ENCODE measurements around the gene CDPF1.

DNA sequence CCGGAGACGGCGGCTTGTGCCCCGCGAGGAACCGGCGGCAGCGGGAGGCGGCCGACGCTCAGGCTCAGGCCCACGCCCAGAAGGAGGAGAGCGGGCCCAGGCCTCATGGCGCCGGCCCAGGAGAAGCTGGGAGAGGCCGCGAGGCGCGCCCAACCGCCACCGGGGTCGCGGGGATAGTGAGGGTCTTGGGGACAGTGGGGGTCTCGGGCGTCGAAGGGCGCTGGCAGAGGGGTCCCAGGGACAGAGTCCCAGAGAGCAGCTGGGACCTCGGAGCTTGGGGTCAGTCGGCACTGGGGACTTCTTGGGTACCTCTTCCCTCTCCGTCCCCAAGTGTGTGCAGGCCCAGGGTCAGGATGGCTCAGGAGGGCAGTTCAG, 13.1 kb upstream of the CDPF1 start, which contains the start of gene PKDREJ:
- TF ChIP-seq CTCF (conservative IDR thresholded peaks at IDR 0.05; ENCODE audit: low read depth, low read length) (no peak), CHD1 (IDR thresholded peaks at IDR 0.05; ENCODE audit: low read depth, low read length) (no peak), POLR2A (IDR thresholded peaks at IDR 0.05; ENCODE audit: low read depth, low read length) (no peak), RFX5 (IDR thresholded peaks at IDR 0.05; ENCODE audit: low read depth, low read length) (no peak), SMC3 (IDR thresholded peaks at IDR 0.05; ENCODE audit: low read depth, low read length) (no peak), MAFK (IDR thresholded peaks at IDR 0.05; ENCODE audit: low read depth, low read length) (no peak)
- TF ChIP-seq, protein P1, sequence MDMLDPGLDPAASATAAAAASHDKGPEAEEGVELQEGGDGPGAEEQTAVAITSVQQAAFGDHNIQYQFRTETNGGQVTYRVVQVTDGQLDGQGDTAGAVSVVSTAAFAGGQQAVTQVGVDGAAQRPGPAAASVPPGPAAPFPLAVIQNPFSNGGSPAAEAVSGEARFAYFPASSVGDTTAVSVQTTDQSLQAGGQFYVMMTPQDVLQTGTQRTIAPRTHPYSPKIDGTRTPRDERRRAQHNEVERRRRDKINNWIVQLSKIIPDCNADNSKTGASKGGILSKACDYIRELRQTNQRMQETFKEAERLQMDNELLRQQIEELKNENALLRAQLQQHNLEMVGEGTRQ (IDR thresholded peaks at IDR 0.05; ENCODE audit: low read depth, low read length), result no peak
